ENCODE measurements around the gene INTS11.

The INTS11 gene

GRCh38 chr1:1343811-1344421 lies 19.5 kb upstream of the INTS11 start:
- DNase-seq (ENCODE audit: low read depth): no peak

DNA sequence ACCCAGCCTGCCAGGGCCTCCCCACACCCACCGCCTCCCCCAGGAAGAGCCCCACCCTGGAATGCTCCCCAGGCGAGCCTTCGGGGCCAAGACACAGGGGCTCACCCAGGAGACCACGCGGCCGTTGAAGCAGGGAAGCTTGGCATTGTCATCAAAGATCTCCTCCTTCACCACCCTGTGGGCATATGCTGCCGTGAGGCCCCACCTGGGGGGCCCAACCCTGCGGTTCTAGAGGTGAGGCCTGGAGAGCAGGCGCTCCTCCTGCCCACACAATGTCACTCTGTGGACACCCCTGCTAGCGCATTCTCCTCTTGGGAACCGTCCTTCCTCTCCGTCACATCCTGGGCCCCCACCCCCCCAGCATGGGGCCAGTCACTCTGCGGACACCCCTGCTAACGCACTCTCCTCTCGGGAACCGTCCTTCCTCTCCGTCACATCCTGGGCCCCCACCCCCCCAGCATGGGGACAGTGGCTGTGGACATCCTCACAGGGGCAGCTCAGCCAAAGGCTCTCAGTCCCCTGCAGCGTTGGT lies 18.2 kb upstream of the INTS11 start:
- DNase-seq (ENCODE audit: low read depth): no peak

DNA sequence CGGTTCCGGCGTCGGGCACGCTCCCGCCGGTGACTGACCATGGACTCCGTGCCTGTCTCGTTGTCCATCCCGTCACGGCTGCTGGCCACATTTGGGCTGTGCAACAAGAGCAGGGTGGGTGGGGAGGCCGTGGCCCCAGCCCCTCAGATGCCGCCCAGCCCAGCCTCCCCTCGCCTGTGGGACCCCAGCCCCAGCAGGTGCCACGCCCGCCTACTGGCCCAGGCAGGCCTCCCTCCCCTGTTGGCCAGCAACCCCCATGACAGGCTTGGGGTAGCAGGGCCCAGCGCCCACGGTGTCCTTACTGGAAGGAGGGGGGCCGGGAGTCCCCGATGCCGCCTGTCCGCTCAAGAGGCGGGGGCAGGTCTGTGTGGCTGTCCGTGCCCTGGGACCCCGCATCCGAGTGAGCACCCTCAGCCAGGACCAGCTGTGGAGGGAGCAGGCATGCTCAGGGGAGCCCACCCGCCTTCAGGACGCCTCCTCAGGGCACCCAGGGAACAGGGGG lies 17.7 kb upstream of the INTS11 start:
- DNase-seq (ENCODE audit: low read depth): no peak

DNA sequence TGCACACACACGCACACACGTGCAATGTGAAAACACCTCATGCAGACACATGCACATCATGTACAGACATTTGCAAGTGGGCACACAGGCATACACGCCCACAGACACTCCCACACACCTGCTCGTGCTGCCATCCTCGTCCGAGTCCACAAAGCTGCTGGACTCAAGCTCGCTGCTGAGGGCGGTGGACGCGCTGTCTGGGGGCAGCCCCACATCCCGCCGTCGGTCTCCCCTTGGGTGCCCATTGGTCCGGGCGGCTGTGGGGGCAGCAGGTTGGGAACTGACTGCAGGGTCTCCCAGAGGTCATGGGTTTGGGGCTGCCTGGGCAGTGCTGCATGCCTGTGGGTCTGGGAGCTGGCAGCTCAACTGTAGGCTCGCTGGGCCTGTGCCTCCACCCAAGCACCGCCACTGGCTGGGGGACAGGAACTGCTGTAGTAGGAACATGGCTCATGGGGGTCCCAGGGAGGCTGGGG lies 17.1 kb upstream of the INTS11 start:
- no peak for DNase-seq (ENCODE audit: low read depth)

GRCh38 chr1:1340791-1341548 lies 16.5 kb upstream of the INTS11 start:
- DNase-seq (ENCODE audit: low read depth): no peak

DNA sequence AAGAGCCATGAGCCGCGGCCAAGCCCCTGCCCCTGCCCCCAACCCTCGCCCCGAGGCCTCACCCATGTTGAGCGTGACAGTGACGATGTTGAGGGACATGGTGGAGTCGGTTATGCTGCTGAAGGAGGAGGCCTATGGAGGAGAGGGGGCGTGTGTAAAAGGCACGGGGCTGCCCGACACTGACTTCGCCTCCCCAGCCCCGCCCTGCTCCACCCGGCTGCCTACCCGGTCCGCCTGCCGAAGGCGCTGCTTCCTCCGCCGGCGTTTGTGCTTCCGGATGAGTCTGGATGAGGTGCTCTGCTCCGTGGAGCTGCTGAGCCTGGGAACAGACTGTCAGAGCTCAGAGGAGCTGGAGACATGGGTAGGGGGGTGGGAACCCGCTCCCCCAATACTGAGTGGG lies 15.7 kb upstream of the INTS11 start:
- DNase-seq (ENCODE audit: low read depth): no peak

DNA sequence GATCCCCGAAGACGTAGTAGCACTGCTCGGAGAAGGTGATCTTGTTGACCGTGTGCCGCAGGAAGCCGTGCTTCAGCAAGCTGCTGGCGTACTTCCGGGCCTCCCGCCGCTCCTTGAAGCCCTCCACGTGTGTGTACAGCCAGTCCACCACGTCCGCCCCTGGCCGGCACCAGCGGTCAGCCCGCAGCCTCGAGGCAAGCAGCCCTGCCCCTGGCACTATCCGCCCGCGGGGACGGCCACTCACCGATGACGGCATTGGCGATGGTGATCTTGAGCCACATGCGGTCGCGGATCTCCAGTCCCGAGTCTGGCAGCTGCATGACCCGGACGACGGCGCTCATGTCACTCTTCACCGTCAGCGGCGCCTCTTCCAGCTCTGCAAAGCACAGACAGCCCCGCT lies 13.8 kb upstream of the INTS11 start:
- DNase-seq (ENCODE audit: low read depth): no peak

- no peak for DNase-seq (ENCODE audit: low read depth)
Observed at GRCh38 chr1:1337793-1338147, 13.3 kb upstream of the INTS11 start.

DNA sequence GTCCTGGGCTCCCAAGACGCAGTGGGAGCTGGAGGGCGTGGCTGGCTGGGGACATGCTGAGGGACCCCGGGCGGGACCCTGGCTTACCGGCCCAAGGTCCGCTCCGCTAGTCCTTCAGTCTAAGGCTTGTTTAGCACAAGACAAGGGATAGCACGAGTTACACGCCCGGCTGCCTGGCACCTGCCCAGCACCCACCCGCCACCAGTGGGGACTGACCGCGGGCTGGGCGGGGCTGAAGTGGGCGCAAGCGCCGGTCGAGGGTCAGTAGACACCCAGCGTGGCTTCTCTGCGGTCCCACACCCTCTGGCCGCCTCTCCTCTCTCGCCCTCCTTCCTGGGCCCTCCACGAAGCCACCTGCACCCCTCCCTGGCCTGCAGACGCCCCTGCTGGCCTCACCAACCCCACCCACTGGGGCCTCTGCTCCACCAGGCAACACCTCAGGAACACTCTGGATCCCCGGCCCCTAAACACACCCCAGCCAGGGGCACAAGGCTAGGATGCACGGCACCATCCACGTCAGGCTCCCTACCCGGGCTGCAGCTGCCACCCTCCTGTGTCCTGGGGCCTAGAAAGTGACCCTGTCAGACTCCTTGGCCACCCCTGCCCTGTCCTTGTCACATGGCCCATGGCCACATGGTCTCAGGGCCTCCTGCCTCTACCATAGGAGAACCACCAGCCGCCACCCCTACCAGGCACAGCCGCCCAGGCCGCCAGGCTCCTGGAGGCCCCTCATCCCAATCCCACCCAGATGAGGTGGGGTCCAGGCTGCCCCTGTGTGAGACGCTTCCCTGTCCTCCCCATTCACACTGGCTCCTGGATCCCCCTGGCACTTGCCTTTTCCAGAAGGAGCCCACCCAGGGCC lies 12.7 kb upstream of the INTS11 start:
- DNase-seq (ENCODE audit: low read depth): no peak

- DNase-seq (ENCODE audit: low read depth): no peak
Observed at GRCh38 chr1:1336446-1336845, 12.0 kb upstream of the INTS11 start.

- DNase-seq (ENCODE audit: low read depth): no peak
Observed at GRCh38 chr1:1335792-1336248, 11.4 kb upstream of the INTS11 start.

GRCh38 chr1:1335283-1335682 lies 10.8 kb upstream of the INTS11 start:
- no peak for DNase-seq (ENCODE audit: low read depth)

DNA sequence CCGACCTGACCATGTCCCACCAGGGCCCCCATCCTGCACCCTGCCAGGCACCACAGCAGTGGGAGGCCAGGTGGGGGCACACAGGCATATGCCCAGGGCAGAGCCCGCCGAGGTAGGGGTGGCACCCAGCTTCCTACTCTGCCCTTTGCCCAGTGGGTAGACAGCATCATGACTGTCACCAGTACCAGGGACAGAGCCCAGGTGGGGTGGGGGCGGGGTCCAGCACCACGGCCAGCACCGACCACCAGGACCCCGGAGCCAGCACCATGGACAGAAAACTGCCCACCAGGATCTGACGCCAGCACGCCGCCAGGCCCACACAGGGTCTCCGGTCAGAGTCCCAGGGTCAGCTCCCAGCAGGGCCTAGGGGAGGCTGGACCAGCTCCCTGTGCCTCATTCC lies 10.4 kb upstream of the INTS11 start:
- DNase-seq (ENCODE audit: low read depth): no peak

DNA sequence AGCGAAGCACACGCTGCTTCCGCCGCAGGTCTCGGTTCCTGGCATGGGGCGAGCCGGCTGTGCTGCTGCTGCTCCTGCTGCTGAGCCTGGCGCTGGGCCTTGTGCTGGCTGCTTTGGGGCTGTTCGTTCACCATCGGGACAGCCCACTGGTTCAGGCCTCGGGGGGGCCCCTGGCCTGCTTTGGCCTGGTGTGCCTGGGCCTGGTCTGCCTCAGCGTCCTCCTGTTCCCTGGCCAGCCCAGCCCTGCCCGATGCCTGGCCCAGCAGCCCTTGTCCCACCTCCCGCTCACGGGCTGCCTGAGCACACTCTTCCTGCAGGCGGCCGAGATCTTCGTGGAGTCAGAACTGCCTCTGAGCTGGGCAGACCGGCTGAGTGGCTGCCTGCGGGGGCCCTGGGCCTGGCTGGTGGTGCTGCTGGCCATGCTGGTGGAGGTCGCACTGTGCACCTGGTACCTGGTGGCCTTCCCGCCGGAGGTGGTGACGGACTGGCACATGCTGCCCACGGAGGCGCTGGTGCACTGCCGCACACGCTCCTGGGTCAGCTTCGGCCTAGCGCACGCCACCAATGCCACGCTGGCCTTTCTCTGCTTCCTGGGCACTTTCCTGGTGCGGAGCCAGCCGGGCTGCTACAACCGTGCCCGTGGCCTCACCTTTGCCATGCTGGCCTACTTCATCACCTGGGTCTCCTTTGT lies 9.2 kb upstream of the INTS11 start:
- no peak for DNase-seq (ENCODE audit: low read depth)

GRCh38 chr1:1332774-1333480 lies 8.5 kb upstream of the INTS11 start:
- DNase-seq (ENCODE audit: low read depth): no peak

DNA sequence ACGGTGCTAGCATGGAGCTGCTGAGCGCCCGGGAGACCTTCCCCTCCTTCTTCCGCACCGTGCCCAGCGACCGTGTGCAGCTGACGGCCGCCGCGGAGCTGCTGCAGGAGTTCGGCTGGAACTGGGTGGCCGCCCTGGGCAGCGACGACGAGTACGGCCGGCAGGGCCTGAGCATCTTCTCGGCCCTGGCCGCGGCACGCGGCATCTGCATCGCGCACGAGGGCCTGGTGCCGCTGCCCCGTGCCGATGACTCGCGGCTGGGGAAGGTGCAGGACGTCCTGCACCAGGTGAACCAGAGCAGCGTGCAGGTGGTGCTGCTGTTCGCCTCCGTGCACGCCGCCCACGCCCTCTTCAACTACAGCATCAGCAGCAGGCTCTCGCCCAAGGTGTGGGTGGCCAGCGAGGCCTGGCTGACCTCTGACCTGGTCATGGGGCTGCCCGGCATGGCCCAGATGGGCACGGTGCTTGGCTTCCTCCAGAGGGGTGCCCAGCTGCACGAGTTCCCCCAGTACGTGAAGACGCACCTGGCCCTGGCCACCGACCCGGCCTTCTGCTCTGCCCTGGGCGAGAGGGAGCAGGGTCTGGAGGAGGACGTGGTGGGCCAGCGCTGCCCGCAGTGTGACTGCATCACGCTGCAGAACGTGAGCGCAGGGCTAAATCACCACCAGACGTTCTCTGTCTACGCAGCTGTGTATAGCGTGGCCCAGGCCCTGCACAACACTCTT lies 7.7 kb upstream of the INTS11 start:
- no peak for DNase-seq (ENCODE audit: low read depth)

- no peak for DNase-seq (ENCODE audit: low read depth)
Observed at GRCh38 chr1:1331068-1331965, 6.9 kb upstream of the INTS11 start, which contains the start of gene TAS1R3. TSS of gene TAS1R3 (plus strand) at chr1:1331280. CDS start at chr1:1331346, 66 bp downstream.

GRCh38 chr1:1330366-1331067 lies 6.1 kb upstream of the INTS11 start:
- no peak for DNase-seq (ENCODE audit: low read depth)
